GM19467 (cell line): ENCODE data around the gene CFAP58.

ENCODE experiments used
- ATAC-seq: cut with Tn5 transposase; IDR thresholded peaks from one replicate; pipeline ENCODE4 v1.9.1; 2021; ENCODE audit warnings: mild to moderate bottlenecking, moderate library complexity; ENCODE audit not compliant: unreplicated experiment

CFAP58 gene

DNA sequence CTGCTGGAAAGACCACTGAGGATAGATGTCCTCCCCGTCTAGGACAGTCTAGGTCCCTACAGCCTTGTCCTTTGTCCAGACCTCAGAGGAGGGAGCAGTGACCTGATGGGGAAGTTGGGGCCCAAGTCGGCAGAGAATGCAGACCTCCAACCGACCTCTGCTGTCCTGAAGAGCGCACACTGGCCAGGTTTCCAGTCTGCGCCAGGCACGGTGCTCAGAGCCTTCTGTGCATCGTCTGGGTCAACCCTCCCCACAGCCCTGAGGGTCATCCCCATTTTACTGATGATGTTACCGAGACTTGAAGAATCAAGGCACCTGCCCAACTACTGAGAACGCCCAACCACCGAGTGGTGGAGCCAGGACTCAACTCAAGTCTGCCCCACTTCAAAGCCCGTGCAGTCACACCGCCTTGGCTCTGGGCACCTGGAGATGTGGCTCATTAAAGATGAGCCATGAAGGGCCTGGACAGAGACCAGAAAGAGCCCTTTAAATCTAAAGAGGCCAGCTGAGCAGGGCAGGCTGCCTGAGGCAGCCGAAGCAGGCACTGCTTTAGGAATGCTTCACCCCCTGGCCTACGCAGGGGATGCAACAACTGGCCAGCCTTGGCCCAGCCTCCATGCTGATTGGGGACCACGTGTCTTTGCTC, 19.8 kb upstream of the CFAP58 start:
- no peak for ATAC-seq

DNA sequence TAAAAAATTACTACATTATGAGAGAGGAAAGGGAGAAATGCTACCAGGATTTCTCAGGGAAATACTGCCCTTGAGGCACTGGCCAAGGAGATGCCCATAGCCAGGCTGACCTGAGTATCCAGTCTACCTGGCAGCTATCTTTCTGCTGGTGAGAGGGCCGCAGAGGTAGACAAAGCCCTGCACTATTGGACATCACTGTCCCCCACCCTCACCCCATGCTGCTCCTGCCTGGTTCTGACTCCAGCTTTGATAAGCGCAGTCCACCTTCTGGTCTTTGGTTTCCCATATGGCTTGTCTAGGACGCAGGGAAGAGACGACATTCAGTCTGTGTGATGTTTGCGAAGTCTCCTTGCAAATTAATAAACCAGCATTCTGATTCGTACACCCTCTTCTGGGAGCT, 19.1 kb upstream of the CFAP58 start:
- no peak for ATAC-seq

DNA sequence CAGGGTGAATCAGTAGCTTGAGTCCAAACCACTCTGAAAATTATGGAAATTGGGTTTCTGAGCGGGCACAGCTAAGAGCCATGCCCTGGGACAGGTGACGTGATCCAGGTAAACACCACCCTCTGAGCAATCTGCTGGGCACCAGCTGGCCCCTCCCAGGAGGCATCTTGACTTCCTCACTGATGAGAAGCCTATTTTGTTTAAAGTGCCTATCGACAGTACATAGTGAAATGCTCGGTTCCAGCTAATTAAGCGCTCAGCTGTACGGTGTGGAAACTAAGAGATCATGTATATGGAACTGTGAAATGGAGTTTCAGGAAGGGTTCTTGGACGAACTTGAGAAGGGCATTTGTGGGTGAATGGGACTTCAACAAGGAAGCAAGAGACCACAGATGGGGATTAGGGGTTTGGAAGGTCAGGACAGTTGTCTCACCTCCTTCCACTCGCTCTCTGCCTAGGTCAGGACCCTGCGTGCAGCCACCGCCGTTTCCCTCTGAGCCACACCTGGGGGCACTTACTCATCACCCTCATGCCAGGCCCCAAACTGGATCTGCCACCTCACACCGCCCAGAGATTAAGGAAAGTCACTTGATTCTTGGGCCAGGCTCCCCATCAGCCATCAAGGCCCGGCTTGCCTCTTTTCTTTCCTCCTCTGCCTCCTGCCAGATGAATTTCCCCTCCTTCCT, 18.5 kb upstream of the CFAP58 start:
- no peak for ATAC-seq

GRCh38 chr10:104336821-104337467, 16.7 kb upstream of the CFAP58 start:
- no peak for ATAC-seq

DNA sequence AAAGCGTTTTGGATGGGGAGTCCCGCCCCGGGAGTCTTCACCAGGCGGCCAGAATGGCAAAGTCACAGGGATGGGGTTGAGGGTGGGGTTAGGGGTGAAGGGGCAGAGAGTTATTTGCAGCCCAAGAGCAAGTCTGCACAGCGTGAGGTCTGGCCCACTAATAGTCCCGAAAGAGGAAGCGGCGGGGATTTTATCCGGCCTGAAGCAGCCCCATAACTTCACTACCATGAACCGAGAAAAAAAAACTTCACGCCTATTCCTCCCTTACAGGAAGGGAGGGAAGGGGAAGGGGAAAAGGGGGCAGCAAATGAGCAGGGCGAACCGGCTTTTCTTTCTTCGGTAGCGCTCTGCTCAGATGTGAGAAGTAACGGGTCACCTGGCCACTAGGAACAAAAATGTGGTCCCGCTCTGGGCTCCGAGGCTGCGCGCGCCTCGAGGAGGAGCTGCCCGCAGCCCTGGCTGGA, 16.1 kb upstream of the CFAP58 start:
- ATAC-seq = peak; percentile 38

DNA sequence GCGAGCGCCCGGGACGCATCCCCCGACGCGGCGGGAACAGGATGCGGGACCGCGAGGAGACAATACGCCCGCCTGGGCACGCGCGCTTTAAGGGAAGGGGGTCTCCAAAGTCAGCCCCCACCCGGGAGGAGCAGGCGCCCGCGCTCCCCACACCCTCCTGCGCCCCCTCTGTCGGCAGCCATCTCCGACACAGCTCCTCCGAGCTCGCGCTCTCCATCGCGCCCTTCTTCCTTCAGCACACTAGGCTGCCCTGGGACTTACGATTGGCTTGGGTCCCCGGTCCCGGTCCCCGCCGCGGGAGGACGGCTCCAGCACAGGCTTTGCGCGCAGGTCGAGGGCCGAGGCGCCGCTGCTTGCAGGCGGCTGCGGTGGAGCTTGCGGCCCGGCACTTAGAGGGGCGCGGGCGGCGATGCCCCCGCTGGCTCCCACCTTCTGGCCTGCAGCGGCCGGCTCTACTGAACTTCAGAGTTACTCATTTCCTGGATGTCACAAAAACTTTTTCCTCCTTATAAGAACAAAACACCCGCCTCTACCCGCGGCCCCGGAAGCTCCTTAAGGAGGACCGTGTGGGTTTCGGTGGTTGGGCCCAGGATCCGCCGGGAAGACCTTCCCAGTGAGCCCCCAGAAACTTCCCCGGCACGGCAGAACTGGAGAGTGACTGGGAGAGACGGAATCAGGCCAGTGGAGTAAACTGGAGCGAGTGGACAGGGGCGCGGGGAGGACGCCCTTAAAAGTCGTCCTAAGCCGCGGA, 15.5 kb upstream of the CFAP58 start, which contains the start of gene ITPRIP:
TSS of gene ITPRIP (minus strand) at position 481 of the 751 bp plus-strand sequence. CDS start 22,414 bp downstream, outside the sequence.
- peak; percentile 69 for ATAC-seq

DNA sequence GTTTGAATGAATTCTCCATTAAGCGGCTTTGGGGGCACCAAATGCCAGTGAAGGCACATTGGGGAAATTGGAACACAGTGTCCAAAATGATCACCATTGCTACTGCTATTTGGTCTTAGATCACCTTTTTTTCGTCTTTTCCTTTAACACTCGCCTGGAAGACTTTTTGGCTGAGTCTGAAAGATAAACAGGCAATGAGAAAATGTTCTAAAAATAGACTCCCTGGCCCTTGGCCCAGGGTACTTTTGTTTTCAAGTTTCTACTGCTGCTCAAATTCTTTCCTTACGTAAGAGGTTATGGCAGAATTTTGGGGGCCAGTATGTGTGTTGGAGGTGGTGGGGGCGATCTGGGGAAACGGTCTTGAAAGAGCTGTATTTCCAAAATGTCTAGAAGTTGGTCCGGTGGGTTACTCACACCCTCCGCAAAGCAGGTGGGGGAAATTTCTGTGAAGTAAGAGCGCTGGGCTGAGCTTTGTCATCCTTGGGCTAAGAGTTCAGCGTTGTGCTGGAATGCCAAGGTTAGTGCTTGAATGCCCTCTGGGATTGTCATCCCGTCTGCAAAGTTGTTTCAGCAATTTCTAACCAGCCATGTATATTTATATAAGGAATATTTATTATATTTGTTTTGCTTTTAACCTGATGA, 14.0 kb upstream of the CFAP58 start:
- ATAC-seq = no peak

DNA sequence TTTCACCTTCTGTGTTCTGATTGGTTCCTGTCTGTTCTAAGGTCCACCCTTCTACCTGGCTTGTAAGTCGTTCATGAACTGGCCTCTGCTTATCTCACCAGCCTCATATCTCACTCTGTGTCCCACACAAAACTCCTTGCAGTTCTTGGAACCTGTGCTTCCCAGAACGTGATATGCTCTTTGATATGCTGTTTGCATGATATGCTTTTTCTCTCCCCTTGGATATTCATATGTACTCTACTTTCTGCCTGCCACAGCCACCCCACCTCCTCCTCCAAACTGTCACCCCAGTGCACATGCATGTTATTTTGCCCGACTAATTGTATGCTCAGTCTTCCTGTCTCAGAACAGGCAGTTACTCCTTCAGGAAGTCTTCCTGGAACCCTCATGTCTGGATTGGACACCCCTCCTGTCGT, 13.5 kb upstream of the CFAP58 start:
- no peak for ATAC-seq

- ATAC-seq = no peak
These were observed 13.0 kb upstream of the CFAP58 start for GRCh38 chr10:104340641-104341040.

GRCh38 chr10:104342941-104343411, 10.7 kb upstream of the CFAP58 start:
- ATAC-seq = no peak

- ATAC-seq = no peak
These were observed 9.4 kb upstream of the CFAP58 start for GRCh38 chr10:104344219-104344618.

GRCh38 chr10:104345515-104345914, 8.1 kb upstream of the CFAP58 start:
- ATAC-seq = no peak

GRCh38 chr10:104345941-104346340, 7.7 kb upstream of the CFAP58 start:
- ATAC-seq = no peak

- ATAC-seq = no peak
These were observed 6.2 kb upstream of the CFAP58 start for GRCh38 chr10:104347295-104348045.

- ATAC-seq = no peak
These were observed 5.0 kb upstream of the CFAP58 start for GRCh38 chr10:104348601-104349000.

DNA sequence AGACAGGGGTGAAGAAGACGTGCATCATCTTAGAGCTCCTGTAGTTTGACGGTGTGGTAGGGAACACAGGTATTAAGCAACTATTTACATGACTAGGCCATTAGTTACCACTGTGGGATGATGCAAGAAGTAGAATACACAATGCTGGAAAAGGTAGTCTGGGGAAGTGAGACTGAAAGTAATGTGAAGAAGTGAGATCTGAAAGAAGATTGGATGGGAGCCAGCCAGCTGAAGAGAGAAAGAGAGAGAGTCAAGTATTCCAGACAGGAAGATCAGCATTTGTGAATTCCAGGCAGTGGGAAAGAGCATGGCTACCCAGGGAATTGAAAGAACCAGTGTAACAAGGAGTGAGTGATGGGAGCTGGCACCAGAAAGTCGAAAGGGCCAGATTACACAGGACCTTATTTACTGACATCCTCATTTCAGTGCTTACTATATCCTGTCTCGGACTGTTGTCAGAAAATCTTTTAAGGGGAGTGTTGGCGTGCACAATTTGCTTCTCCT, 4.0 kb upstream of the CFAP58 start:
- ATAC-seq = peak; percentile 40

- ATAC-seq = peak; percentile 46
These were observed 3.5 kb upstream of the CFAP58 start for GRCh38 chr10:104350127-104350635.

DNA sequence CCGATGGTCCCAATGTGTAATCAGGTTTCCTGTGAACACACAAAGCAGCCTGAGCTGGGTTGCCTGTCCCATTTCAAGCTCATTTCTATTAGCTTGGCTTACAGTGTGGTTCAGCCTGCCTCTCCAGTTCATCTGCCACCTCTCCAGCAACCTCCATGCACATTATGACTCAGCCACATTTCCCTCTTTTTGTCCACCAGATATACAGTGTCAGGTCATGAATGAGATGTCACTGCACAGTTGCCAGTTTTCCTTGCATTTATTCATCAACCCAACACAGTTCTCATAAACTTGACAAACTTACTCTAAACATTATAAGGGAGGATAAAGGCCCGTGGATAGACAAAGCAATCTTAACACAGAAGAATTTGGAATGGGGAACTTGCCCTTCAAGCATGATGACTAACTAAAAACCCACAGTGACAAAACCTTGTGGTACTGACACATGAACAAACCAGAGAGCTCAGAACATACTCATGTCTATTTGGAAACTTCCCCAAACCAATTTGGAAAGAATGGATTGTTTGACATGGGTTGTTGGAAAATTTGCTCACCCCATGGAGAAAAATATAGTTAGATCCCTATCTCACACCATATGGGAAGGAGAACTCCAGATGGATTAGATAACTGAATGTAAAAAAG, 2.5 kb upstream of the CFAP58 start:
- ATAC-seq = no peak

DNA sequence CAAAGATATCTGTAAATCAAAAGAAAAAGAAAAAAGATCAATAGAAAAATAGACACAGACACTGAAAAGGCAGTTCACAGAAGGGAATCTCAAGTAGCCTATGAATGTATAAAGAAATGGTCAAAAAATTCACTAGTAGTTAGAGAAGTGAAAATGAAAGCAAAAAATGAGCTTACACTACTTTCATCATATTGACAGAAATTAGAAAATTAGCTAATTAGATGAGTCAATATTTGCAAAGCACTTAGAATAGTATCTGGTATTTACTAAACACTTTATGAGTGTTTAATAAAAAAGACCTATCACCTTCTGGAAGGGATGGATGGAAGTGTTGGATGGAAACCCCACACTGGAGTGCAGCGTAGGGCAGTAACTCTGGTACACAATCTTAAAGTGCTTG, 1.7 kb upstream of the CFAP58 start:
- no peak for ATAC-seq
